Choroid plexus epithelial cell (primary cell): ENCODE measurements around the gene RAD51B.
A peak's percentile ranks its signal among the peaks of the same experiment; 100 is the strongest.

ENCODE experiments used
- DNase-seq: peaks from one replicate; pipeline ENCODE4 v3.0.0-alpha.2; 2010; ENCODE audit warnings: low read depth
- H3K4me3 ChIP-seq: 2 replicates; pipeline ENCODE4 v1.5.1; 2011; ENCODE audit warnings: low read depth, mild to moderate bottlenecking, control low read depth, low read length, moderate library complexity
- TF ChIP-seq, protein P1 (sequence below): conservative IDR thresholded peaks from 2 replicates; pipeline ENCODE4 v1.5.1; 2011; ENCODE audit warnings: low read depth, mild to moderate bottlenecking, control low read depth, inconsistent platforms, low read length, moderate library complexity

RAD51B gene

DNA sequence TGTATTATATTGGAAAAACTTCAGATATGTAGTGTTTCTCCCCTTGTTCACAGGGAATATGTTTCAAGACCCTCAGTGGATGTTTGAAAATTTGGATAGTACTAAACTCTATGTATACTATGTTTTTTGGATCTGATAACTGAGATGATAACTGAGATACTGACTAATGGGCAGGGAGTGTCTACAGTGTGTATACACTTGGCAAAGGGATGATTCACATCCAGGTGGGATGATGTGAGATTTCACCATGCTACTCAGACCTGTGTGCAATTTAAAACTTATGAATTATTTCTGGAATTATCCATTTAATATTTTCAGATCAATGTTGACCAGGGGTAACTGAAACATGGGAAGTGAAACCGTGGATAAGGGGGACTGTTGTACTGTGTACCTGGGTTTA lies 13.8 kb downstream of the RAD51B start:
- H3K4me3 ChIP-seq: no peak overlapping the region
- DNase-seq: no peak

DNA sequence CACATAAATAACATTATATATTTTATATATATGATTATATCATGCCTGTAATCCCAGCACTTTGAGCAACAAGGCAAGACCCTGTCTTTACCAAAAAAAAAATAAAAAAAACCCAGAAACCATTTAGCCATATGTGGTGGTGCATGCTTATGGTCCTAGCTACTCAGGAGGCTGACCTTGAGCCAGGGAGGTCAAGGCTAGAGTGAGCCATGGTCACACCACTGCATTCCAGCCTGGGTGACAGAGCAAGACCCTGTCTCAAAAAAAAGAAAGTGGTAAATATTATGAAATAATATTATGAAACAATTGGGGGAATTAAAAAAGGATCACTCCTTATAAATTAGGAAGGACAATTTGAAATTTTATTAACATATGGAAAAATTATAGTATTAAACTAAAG lies 16.0 kb downstream of the RAD51B start:
- H3K4me3 ChIP-seq: no peak overlapping the region
- DNase-seq: no peak
- TF ChIP-seq, protein P1, sequence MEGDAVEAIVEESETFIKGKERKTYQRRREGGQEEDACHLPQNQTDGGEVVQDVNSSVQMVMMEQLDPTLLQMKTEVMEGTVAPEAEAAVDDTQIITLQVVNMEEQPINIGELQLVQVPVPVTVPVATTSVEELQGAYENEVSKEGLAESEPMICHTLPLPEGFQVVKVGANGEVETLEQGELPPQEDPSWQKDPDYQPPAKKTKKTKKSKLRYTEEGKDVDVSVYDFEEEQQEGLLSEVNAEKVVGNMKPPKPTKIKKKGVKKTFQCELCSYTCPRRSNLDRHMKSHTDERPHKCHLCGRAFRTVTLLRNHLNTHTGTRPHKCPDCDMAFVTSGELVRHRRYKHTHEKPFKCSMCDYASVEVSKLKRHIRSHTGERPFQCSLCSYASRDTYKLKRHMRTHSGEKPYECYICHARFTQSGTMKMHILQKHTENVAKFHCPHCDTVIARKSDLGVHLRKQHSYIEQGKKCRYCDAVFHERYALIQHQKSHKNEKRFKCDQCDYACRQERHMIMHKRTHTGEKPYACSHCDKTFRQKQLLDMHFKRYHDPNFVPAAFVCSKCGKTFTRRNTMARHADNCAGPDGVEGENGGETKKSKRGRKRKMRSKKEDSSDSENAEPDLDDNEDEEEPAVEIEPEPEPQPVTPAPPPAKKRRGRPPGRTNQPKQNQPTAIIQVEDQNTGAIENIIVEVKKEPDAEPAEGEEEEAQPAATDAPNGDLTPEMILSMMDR: no peak

More for the DNA sequence above, 13.8 kb downstream of the RAD51B start:
- TF ChIP-seq, protein P1: no peak

DNA sequence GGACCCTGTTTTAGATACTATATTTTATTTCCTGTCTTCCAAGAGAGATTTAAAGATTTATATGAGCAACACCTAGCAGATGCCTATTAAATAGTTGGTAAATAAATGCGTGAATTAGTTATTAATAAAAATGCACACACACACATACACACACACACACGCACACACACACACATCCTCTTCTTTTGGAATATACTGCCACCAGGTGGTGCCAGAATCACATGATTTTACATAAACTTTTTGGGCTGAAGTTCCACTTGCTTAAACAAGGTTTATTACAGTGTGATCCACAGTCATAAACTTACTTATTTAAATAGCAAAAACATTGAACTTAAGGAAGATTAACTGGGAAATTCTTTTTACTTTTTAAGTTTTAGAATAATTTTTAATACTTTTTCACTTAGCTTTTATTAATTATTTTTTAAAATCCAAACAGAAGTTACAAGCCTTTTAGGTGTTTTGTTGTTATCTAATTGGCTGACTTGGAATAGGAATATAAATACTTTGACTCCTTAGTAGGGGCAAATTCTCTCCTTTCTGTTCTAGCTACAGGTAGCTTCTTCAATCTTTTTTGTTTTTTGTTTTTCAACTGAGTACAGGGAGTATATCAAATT lies 17.5 kb downstream of the RAD51B start:
- no peak overlapping the region for H3K4me3 ChIP-seq
- peak; percentile 94 for DNase-seq
- TF ChIP-seq, protein P1: peak; percentile 70

DNA sequence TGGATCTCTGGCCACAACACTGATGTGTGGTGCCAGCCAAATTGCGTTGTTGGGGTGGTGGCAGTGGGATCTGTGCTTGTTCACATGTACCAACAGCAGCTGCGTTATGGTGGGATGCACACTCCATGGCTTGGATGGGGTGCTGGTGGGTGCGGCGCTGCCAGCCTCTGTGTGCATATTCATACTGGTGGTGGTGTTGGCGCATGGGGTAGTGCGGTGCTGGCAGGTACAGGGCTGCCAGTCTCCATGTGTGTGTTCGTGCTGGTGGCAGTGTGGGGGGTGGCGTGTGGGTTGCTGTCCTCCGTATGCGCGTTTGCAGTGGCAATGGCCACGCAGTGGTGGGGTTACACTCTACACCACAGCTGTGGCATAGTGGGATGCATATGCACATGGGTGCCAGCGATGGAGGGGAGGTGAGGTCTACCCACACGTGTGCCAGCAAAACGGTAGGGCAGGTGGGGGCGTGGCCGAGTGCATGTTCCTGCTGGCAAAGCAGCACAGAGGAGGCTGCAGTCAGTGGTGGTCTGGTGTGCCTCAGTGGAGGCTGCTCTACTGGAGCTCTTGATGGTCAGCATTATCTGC lies 26.5 kb downstream of the RAD51B start:
- H3K4me3 ChIP-seq: no peak overlapping the region
- DNase-seq: no peak
- TF ChIP-seq, protein P1: no peak

DNA sequence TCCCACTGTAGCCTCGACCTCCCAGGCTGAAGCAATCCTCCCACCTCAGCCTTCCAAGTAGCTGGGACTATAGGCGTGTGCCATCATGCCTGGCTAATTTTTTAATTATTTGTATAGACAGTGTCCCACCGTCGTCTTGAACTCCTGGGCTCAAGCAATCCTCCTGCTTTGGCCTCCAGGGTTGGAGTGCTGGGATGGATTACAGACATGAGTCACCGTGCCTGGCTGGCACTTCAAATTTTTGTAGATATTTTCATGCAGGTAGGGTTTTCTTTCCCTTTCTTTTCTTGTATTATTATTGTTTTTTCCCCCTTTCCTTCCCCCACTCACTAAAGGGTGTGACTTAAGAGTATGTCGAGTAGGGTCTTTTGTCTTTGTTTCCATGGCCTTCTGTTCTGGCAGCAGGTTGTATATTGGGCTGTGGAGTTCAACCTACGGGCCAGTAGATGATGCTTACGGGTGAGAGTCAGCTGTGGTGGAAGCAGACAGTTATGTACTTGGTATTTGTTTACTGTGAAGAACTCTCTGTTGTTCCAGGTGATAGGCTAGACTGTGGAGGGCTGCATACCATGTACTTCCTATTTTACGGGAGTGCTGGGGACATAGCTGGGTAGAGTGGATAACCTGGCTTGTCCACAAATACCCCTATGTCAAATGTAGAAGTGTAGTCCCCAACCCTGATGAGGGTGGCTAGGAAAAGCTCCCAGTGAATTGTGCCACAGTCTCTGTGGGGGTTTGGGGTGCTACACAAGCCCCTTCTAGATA lies 30.7 kb downstream of the RAD51B start:
- TF ChIP-seq, protein P1: no peak
- no peak overlapping the region for H3K4me3 ChIP-seq
- DNase-seq: no peak

DNA sequence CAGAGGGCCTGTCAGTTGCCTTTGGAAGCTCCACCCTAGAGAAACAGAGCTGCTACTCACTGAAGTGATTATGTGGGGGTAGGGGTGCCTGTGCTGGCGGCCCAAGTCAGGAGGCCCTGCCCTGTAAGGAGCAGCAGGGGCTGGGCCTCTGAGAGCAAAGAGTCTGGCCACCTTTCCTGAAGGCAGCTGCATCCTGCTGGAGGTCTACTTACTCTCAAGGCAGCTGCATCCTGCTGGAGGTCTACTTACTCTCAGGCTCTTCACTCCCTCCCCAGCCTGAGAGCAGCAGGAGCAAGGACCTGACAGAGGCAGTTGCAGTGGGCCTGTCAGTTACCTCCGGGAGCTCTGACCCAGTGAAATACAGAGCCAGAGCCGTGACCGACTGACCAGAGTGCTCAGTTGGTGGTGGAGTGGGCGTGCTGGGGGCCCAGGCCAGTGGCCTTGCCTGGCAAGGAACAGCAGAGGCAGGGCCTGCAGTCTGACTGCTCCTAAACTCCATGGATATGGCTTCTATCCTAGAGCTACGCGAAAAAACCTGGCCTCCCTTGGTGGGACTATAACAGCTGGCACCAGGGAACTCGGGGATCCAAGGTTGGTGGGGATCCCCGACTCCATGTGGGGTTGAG lies 32.3 kb downstream of the RAD51B start:
- no peak overlapping the region for H3K4me3 ChIP-seq
- TF ChIP-seq, protein P1: no peak
- DNase-seq: peak; percentile 11
